ENCODE measurements around the gene HAUS5.
A peak's percentile ranks its signal among the peaks of the same experiment; 100 is the strongest.
"Not testable (repeated sequence)": the region's sequence is repeated elsewhere in the genome, so short reads cannot be mapped to it uniquely, and the experiment has no call there.

The HAUS5 gene

DNA sequence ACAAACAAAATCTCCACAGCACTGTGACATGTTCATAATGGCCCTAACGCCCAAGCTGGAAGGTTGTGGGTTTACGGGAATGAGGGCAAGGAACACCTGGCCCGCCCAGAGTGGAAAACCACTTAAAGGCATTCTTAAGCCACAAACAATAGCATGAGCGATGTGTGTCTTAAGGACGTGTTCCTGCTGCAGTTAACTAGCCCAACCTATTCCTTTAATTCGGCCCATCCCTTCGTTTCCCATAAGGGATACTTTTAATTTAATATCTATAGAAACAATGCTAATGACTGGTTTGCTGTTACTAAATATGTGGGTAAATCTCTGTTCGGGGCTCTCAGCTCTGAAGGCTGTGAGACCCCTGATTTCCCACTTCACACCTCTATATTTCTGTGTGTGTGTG is 5.4 kb upstream of the HAUS5 start:
- not testable (repeated sequence) for DNase-seq (ENCODE audit: low read depth in 2 of 2, low spot score in 1 of 2)

DNA sequence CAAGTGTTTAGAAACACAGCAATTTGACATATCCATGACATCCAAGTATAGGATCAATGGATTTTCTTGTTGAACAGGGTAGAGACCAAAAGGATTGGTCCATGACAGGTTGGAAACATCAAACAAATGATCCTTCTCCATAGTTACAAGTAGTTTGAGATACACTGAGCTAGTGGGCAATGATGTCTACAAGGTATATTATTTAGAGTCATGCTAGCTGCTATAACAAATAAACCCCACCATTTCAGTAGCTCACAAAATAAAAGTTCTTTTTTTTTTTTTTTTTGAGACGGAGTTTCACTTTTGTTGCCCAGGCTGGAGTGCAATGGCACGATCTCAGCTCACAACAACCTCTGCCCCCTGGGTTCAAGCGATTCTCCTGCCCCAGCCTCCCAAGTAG is 4.9 kb upstream of the HAUS5 start:
- DNase-seq (ENCODE audit: low read depth in 2 of 2, low spot score in 1 of 2) = no peak

DNA sequence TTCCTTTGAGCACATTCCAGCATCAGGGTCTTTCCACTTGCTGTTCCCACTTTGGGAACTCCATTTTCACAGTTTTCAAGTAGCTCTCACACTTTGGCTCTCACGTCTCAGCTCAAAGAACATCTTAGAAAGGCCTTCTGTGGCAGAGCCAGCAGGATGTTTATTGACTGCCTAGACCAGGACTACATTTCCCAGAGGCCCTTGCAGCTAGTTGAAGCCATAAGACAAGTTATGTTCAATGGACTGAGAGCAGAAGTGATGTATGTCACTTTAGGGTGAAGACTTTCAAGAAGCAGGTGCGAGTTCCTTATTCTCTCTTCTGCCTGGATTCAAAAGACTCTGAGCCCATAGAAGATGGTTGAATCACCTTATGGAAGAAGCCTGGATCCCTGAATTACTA is 4.3 kb upstream of the HAUS5 start:
- no peak for DNase-seq (ENCODE audit: low read depth in 2 of 2, low spot score in 1 of 2)

GRCh38 chr19:35609851-35610353 is 2.6 kb upstream of the HAUS5 start:
- no peak for DNase-seq (ENCODE audit: low read depth in 2 of 2, low spot score in 1 of 2)

DNA sequence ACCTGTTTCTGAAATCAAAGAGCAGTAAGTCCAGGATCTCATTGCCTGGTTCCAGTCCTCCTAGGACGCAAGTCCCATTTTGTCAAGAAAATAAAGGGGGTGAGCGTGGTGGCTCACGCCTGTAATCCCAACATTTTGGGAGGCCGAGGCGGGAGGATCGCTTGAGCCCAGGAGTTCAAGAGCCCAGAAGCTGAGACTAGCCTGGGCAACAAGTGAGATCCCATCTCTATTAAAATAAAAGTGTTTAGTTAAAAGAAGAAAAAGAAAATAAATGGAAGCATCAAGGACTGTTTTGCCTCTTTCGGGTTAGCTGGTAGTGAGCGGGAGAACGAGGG is 344 bp upstream of the HAUS5 start:
- no peak for DNase-seq (ENCODE audit: low read depth in 2 of 2, low spot score in 1 of 2)

DNA sequence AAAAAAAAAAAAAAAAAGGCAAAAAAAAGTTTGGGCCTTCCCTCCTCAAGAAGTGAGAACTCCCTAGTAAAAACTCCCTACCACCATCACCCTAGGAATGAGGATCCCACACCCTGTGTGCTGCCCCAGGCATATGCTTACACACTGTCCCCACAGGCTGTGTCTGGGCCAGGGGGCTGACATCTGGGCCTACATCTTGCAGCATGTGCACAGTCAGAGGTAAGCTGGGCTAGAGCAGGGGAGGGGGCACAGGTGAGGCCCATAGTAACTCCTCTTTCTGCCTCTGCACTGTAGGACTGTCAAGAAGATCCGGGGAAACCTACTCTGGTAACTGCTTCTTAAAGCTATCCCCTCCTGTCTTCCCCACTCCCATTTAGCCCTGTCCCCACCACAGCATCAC is 1.0 kb downstream of the HAUS5 start:
- no peak for DNase-seq (ENCODE audit: low read depth in 2 of 2, low spot score in 1 of 2)

- DNase-seq (ENCODE audit: low read depth in 2 of 2, low spot score in 1 of 2) = no peak
Measured at GRCh38 chr19:35615036-35615435, 2.5 kb downstream of the HAUS5 start.

DNA sequence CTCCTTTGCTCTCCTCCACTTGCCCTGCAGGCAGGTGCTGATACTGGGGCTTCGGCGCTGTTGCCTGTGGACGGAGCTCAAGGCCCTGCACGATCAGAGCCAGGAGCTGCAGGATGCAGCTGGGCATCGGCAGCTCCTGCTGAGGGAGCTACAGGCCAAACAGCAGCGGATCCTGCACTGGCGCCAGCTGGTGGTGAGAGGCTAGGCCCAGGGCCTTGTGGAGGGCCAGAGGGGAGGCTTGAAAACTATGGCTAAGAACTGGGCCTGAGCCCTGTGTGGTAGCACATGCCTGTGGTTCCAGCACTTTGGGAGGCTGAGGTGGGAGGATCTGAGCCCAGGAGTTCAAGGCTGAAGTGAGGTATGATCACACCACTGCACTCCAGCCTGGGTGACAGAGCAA is 6.3 kb downstream of the HAUS5 start:
- DNase-seq (ENCODE audit: low read depth in 2 of 2, low spot score in 1 of 2) = no peak

GRCh38 chr19:35619290-35619923 is 6.9 kb downstream of the HAUS5 start:
- DNase-seq (ENCODE audit: low read depth in 2 of 2, low spot score in 1 of 2) = no peak

DNA sequence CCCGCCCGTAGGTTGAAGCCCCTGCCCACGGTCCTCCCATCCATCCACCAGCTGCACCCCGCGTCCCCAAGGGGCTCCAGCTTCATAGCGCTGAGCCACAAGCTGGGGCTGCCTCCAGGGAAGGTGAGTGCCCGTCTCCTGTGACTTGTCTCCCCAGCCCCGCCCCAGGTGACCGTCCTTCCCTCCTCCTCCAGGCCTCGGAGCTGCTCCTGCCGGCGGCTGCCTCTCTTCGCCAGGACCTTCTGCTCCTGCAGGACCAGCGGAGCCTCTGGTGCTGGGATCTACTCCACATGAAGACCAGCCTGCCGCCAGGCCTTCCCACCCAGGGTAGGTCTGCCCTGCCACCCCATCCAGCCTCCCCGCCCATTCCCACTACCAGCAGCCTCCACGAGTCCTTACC is 7.5 kb downstream of the HAUS5 start:
- no peak for DNase-seq (ENCODE audit: low read depth in 2 of 2, low spot score in 1 of 2)

DNA sequence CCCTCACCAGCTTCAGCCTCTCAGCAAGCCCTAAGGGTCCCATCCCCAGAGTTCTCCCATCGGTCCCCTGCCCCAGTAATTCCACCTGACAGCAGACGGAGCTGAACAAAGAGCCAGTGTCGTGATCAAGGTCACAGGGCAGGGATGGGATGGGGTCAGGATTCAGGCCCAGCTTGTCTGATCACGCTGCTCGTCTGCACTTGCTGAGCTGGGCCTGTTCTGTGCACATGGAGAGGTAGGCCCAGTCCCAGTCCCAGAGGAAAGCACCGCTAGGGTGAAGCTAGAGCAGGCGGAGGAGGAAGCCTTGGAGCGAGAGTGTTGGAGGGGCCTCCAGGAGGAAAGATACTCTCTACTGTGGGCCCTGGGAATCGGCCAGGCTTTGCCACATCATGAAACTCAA is 9.2 kb downstream of the HAUS5 start:
- DNase-seq (ENCODE audit: low read depth in 2 of 2, low spot score in 1 of 2) = no peak

- DNase-seq (ENCODE audit: low read depth in 2 of 2, low spot score in 1 of 2) = no peak
Measured at GRCh38 chr19:35622750-35623149, 10.2 kb downstream of the HAUS5 start.

DNA sequence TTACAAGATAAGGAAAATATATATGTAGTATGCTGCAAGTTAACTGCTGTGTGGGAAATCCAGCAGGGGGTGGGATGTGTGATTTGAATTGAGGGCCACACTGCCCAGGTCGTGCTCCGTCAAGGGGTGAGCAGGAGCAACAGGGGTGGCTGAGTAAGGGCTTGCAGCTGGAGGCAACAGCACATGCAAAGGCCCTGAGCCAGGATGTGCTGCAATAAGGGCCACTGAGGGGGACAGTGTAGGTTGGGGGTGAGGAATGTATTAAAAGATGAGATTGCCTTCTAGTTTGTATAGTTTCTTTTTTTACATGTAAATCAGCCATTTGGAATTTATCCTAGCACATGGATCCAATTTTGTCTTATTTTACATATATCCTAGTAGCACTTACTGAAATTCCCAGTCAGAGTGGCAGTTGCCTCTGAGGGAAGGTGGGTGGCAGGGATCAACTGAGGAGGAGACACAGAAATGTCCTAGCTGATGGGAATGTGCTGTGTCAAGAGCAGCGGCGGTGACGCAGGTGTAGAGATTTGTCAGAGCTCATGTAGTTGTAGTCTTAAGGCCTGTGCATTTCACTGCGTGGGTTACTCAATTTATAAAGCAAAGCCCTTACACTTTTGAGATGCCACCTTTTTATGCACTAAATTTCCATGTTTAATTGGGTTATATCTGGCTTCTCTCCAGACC is 10.9 kb downstream of the HAUS5 start:
- DNase-seq (ENCODE audit: low read depth in 2 of 2, low spot score in 1 of 2) = no peak

DNA sequence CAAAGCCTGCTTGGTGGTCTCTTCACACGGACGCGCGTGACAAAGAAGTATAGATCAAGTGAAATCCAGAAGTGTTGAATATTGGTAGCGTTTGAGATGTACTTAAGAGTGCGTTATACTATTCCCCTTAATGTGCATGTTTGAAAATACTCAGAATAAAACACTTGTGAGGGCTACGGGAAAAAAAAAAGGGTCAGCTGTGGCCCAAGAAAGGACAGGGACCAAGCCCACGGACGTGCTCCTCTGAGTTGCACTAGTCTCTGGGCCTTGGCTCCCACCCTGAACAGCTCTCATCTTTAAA is 15.7 kb downstream of the HAUS5 start:
- no peak for DNase-seq (ENCODE audit: low read depth in 2 of 2, low spot score in 1 of 2)

GRCh38 chr19:35628565-35629331 is 16.2 kb downstream of the HAUS5 start, which contains the start of gene RBM42:
Gene RBM42, plus strand, starts transcription at chr19:35629036. Its CDS starts 118 bp downstream, at chr19:35629154.
- peak; percentile 92 to 97 for DNase-seq (ENCODE audit: low read depth in 2 of 2, low spot score in 1 of 2)

GRCh38 chr19:35629332-35629633 is 16.7 kb downstream of the HAUS5 start:
- no peak for DNase-seq (ENCODE audit: low read depth in 2 of 2, low spot score in 1 of 2)

DNA sequence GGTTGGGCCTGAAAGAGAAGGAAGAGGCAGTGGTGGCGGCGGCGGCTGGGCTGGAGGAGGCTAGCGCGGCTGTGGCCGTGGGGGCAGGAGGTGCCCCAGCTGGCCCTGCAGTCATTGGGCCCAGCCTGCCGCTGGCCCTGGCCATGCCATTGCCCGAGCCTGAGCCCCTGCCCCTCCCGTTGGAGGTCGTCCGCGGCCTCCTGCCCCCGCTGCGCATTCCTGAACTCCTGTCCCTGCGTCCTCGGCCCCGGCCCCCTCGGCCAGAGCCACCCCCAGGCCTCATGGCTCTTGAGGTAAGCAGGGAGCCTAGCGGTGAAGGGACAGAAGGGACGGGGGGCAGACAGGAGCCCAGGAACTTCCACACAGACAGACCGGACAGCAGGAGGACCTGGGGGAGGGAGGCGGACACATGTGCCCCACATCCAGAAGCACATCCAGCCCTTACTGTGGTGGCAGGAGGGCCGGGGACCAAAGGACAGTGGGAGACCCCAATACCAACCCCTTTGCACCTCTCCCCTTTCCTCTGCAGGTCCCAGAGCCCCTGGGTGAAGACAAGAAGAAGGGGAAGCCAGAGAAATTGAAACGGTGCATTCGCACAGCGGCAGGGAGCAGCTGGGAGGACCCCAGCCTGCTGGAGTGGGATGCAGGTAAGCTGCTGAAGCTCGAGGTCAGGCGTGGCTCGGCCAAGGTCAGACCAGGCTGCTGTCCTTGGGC is 21.3 kb downstream of the HAUS5 start:
- DNase-seq (ENCODE audit: low read depth in 2 of 2, low spot score in 1 of 2) = no peak

GRCh38 chr19:35636651-35637050 is 24.1 kb downstream of the HAUS5 start:
- no peak for DNase-seq (ENCODE audit: low read depth in 2 of 2, low spot score in 1 of 2)

GRCh38 chr19:35637165-35637564 is 24.6 kb downstream of the HAUS5 start:
- no peak for DNase-seq (ENCODE audit: low read depth in 2 of 2, low spot score in 1 of 2)

DNA sequence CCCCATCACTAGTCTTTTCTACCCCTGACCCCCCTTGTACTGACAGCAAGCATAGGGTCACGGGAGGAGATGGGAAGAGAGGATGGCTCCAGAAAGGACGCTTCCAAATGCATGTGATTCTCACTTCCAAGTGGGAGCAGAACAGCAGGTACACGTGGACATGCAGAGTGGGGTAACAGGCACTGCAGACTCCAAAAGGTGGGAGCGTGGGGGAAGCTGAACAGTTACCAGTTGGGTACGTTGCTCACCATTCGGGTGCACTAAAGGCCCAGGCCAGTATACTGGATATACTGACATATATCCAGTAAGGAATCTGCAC is 26.7 kb downstream of the HAUS5 start:
- no peak for DNase-seq (ENCODE audit: low read depth in 2 of 2, low spot score in 1 of 2)

DNA sequence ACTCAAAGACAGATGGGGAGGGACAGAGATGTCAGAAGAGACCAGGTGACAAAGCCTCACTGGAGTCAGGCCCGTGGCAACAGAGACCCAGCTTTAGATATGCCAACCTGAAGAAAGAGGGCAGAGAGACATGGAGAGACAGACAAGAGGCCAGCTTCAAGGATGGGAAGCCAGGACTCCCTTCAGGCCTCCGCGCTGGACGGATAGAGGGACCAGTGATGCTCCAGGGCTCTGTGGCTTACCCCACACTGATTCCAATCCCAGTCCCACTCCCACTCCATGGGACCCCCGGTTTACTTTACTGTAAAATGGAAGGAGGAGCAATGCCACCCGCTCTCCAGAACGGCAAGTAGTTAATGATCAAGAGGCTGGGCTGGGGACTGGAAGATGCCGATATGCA is 27.3 kb downstream of the HAUS5 start:
- no peak for DNase-seq (ENCODE audit: low read depth in 2 of 2, low spot score in 1 of 2)

DNA sequence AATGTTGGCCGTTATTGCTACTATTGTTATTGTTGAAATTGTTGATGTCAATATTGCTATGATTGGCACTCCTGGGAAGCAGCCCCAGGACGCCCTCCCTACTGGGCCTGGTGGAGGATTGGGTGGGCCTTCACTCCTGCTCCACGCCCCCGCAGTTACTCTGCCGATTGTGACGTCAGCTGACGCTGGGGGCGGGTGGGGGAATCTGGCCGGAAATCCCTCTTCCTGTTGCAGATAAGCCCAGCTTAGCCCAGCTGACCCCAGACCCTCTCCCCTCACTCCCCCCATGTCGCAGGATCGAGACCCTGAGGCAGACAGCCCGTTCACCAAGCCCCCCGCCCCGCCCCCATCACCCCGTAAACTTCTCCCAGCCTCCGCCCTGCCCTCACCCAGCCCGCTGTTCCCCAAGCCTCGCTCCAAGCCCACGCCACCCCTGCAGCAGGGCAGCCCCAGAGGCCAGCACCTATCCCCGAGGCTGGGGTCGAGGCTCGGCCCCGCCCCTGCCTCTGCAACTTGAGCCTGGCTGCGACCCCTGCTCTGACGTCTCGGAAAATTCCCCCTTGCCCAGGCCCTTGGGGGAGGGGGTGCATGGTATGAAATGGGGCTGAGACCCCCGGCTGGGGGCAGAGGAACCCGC is 29.1 kb downstream of the HAUS5 start, which contains the start of gene ETV2:
Gene ETV2, plus strand, starts transcription at position 231 of the 637 bp plus-strand sequence. CDS start 716 bp downstream, outside the sequence.
- DNase-seq (ENCODE audit: low read depth in 2 of 2, low spot score in 1 of 2) = peak in 1 of 2 donors; percentile 56

Measured in stimulated activated CD8-positive, alpha-beta memory T cell treated with anti-CD3 and anti-CD28 coated beads, Interleukin-4, amount 100 ng/mL, for 4 hours (primary cell).